Subcutaneous abdominal adipose tissue (tissue), 5 donors: Measurements from ENCODE around the gene ATP13A3.

Source experiments
- H3K27ac ChIP-seq: one replicate; pipeline ENCODE4 v1.7.0; 2013; ENCODE audit warnings: low read depth, mild to moderate bottlenecking, inconsistent platforms, low read length, moderate library complexity
- H3K27me3 ChIP-seq, 5 donors: one replicate each; pipeline ENCODE4 v1.7.0; 2013; ENCODE audit warnings: low read length in 5 of 5, inconsistent platforms in 1 of 5; ENCODE audit not compliant: control insufficient read depth in 5 of 5, insufficient read depth in 4 of 5
- H3K36me3 ChIP-seq, 5 donors: one replicate each; pipeline ENCODE4 v1.7.0; 2013; ENCODE audit warnings: low read length in 5 of 5; ENCODE audit not compliant: control insufficient read depth in 5 of 5, insufficient read depth in 5 of 5
- H3K4me1 ChIP-seq, 5 donors: one replicate each; pipeline ENCODE4 v1.7.0; 2013; ENCODE audit warnings: low read length in 5 of 5, mild to moderate bottlenecking in 3 of 5, moderate library complexity in 1 of 5; ENCODE audit not compliant: control insufficient read depth in 5 of 5, insufficient read depth in 5 of 5
- H3K4me3 ChIP-seq, 5 donors: one replicate each; pipeline ENCODE4 v1.7.0; 2013; ENCODE audit warnings: low read length in 5 of 5, low read depth in 1 of 5
- H3K9ac ChIP-seq, 5 donors: one replicate each; pipeline ENCODE4 v1.7.0; 2013; ENCODE audit warnings: low read length in 5 of 5, mild to moderate bottlenecking in 4 of 5, moderate library complexity in 3 of 5
- H3K9me3 ChIP-seq, 5 donors: one replicate each; pipeline ENCODE4 v1.7.0; 2013; ENCODE audit warnings: low read length in 5 of 5; ENCODE audit not compliant: control insufficient read depth in 5 of 5
- donor health status: healthy.
- donor health status: healthy.
- donor health status: healthy.
- donor health status: healthy.
- donor health status: healthy.

ATP13A3 gene

DNA sequence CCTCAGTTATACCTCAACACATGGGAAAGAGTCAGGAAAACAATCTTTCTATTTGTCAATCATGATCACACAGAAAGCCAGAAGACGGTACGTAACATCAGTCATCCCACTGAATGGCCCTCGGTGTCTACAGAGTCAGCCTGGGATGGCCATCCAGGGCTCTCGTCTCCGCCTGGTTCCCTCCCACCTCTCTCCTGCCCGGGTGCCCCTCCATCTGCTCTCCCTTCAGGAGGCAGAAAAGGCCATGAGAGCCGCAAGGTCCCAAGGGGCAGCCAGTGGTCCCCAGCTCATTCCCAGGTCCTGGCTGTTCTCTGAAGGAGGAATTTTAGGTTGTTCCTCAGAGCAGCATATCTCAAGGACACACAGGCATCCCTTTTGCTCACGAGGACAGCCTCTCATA is 112.9 kb downstream of the ATP13A3 start:
- Histone ChIP-seq H3K36me3 (no peaks in the 10 kb centered on the region), H3K9ac (no peak overlapping the region), H3K4me1 (peaks cover 0 to 7% (median 0%) of the 10 kb centered on the region in 5 donors), H3K4me3 (no peak overlapping the region), H3K27ac (no peak overlapping the region), H3K9me3 (no peaks in the 10 kb centered on the region), H3K27me3 (peaks cover 5 to 29% (median 16%) of the 10 kb centered on the region in 5 donors)

DNA sequence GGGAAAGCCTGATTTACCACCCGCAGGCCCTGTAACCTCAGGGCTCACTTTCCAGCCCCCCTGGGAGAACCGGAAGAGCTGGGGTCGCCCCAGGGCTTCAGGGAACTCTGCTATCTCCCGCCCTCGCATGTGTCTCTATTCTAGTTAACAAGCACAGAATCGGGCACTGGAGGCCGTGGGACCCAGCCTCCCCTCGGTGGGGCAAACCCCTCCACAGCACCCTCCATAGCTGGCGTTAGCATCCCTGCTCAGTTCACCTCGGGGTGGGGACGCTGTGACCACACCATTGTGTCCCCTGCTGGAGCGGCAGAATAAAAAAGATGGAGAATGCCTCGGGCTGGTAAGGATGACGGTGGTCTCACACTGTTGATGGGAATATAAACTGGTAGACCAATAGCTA is 113.8 kb downstream of the ATP13A3 start:
- Histone ChIP-seq H3K4me1 (peaks cover 0 to 7% (median 0%) of the 10 kb centered on the region in 5 donors), H3K27ac (no peak overlapping the region), H3K9ac (no peak overlapping the region), H3K9me3 (no peaks in the 10 kb centered on the region), H3K36me3 (no peaks in the 10 kb centered on the region), H3K4me3 (no peak overlapping the region), H3K27me3 (peaks cover 10 to 33% (median 22%) of the 10 kb centered on the region in 5 donors)

DNA sequence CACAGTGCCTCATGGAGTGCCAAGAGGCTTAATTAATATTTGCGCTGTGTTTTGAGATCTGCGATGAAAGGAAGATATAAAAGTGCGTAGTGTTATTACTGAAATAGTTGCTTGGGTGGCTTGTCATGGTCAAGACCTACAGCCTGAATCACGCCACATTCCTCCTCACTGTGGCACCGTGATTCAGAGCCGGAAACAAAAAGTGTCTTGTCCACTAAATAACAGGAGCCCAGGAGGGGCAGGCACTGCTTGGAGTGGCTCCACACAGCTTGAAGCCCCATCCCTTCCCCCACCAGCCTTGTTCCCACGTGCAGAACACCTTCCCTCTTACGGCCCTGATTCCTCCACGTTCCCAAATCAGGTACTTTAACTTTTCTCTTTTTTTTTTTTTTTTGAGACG is 116.0 kb downstream of the ATP13A3 start:
- Histone ChIP-seq H3K4me1 (peaks cover 0 to 7% (median 0%) of the 10 kb centered on the region in 5 donors), H3K4me3 (no peak overlapping the region), H3K27ac (no peak overlapping the region), H3K36me3 (no peaks in the 10 kb centered on the region), H3K9ac (no peak overlapping the region), H3K27me3 (peaks cover 10 to 32% (median 28%) of the 10 kb centered on the region in 5 donors), H3K9me3 (no peaks in the 10 kb centered on the region)

DNA sequence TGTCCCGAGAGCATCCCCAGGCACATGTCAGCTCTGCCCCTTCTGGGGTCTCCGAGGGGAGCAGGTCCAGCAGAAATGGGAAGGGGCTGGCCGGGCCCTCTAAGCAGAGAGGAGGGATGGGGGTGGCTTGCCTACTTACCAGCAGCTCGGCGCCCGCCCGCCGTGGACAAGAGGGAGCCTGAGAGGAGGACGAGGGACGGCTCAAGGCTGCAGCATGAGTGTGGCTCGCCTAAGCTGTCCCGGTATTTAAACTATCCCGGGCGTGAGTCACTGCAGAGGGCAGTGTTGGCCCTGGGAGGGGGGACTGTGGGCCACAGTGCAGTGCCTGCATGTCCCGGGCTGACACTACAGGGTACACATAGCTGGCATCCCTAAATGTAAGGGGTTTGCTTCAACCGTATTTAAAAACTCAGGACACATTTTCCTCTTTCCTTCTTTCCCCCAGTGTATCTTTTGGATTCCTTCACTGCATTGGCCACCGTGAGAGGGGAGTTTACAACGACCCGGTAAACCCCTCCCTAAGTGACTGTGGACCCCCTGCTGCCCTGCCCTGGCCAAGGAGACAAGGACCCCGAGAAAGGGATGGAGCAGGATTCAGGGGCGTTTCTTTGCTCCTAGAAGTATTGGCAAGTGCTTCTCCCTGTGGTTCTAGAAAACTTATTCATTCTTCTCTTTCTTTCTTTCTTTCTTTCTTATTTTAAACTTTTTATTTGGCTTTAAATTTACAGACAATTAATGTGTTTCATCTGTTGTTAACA is 117.1 kb downstream of the ATP13A3 start, which contains the start of gene LRRC15:
Gene LRRC15 (minus strand): TSS at position 222 of the 758 bp plus-strand sequence. CDS start 8,700 bp downstream, outside the sequence.
- Histone ChIP-seq H3K36me3 (no peaks in the 10 kb centered on the region), H3K9ac (no peak within 1 kb of the TSS), H3K27ac (no peak within 1 kb of the TSS), H3K27me3 (peaks cover 10 to 32% (median 24%) of the 10 kb centered on the region in 5 donors), H3K4me3 (no peak within 1 kb of the TSS), H3K4me1 (peaks cover 0 to 11% (median 5%) of the 10 kb centered on the region in 5 donors), H3K9me3 (no peaks in the 10 kb centered on the region)

DNA sequence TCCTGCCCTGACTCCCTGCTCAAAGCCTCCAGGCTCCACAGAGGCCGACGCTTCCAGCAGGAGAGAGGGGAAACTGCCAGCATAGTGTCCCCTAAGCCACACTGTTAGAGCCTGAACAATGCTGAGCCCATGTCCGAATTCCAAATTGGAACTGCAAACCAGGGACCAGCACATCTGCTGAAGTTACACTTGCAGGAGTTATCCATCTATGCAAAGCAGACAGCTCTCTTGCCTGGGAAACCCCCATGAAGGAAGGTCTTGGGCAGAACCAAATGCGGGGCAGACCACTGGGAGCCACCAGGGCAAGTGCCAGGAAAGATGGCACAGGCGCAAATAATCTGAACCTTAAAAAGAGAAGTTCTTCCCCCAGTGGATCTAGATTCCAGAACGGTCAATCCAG is 117.9 kb downstream of the ATP13A3 start:
- Histone ChIP-seq H3K27me3 (peaks cover 10 to 32% (median 24%) of the 10 kb centered on the region in 5 donors), H3K9me3 (no peaks in the 10 kb centered on the region), H3K36me3 (no peaks in the 10 kb centered on the region), H3K9ac (no peak overlapping the region), H3K27ac (no peak overlapping the region), H3K4me3 (no peak overlapping the region), H3K4me1 (peaks cover 0 to 18% (median 10%) of the 10 kb centered on the region in 5 donors)

DNA sequence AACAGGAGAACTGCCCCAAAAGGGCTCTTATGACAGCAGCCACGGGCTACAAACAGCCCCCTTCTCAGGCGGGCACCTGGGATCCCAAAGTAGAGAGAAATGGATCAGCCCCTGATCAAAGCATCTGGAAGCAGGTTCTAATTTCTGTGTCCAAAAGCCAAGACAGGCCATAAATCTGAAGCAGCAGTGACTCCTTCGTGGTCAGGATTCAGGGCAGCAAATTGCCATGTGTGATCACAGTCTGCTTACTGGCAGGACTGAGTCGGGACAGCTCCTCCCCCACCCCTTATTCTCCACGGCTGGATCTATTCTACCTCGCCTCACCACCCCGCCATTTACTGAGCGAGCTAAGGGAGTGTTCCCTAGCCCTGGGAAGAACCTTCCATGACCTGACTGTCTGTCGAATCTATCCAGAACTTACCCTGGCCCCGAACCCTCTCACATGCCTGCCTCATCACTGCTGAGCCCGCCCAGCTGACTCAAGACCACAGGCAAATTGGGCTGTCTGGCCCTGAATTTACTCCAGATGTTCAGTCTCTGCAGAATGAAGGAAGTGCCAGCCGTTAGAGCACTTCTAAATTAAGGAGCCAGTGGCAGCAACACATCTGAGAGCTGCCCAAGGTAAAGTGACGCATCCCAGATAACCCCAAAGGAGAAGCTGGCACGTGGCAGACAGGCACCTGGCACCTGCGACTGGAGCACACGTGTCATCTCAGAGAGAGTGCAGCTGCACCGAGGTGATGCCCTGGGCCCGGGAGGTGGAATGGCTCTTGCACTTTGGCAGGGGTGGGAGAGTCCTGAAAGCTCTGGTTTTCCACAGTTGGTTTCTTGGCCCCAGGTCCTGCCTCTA is 118.6 kb downstream of the ATP13A3 start:
- Histone ChIP-seq H3K4me1 (peaks cover 0 to 19% (median 10%) of the 10 kb centered on the region in 5 donors), H3K27ac (no peak overlapping the region), H3K36me3 (no peaks in the 10 kb centered on the region), H3K27me3 (peaks cover 10 to 32% (median 22%) of the 10 kb centered on the region in 5 donors), H3K9ac (no peak overlapping the region), H3K9me3 (no peaks in the 10 kb centered on the region), H3K4me3 (no peak overlapping the region)

DNA sequence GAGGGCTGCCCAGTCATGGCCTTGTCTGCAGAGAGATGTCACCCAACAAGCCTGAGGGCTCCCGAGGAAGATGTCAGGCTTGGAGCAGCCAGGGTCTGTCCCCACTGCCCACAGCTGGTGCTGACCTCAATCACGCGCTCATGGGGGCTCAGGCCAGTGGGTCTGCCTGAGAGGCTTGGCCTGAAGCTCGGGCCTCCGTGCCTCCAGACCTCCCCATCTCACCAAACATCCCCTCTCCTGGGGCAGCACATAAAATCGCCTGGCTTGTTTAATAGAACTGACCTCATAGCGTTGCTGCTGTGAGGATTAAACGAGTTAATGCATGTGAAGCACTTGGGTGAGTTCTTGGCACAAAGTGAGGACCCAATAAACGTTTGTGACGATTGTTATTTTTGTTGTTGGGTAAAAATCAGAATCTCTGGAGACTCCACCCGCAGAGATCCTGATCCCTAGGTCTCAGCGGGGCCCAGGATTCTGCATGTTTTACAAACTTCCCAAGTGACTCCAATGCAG is 120.8 kb downstream of the ATP13A3 start:
- H3K36me3 ChIP-seq, result no peaks in the 10 kb centered on the region
- H3K4me1 ChIP-seq, result peaks cover 0 to 19% (median 10%) of the 10 kb centered on the region in 5 donors
- no peak overlapping the region for H3K9ac ChIP-seq
- no peak overlapping the region for H3K27ac ChIP-seq
- no peak overlapping the region for H3K4me3 ChIP-seq
- peaks cover 10 to 30% (median 19%) of the 10 kb centered on the region in 5 donors for H3K27me3 ChIP-seq
- no peaks in the 10 kb centered on the region for H3K9me3 ChIP-seq

DNA sequence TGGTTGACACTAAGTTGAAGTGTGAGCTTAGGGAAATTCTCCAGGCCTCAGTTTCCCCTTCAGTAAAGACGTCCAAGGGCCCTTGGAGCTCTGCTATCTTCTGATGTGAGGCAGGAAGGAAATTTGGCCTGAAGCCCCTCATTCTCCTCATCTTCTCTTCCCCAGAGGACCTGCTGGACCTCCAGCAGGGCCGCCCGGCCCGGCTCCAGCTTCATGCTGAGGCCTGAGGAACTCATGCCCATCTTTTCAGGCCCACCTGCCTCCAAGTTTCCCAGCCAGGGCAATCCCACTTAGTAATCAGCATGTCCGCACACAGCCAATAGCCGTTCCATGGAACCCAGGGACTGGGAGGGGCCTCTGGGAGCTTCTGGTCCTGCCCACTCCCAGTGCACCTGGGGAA is 121.3 kb downstream of the ATP13A3 start:
- peaks cover 0 to 19% (median 10%) of the 10 kb centered on the region in 5 donors for H3K4me1 ChIP-seq
- no peaks in the 10 kb centered on the region for H3K36me3 ChIP-seq
- no peak overlapping the region for H3K9ac ChIP-seq
- peaks cover 10 to 26% (median 17%) of the 10 kb centered on the region in 5 donors for H3K27me3 ChIP-seq
- no peaks in the 10 kb centered on the region for H3K9me3 ChIP-seq
- no peak overlapping the region for H3K4me3 ChIP-seq
- H3K27ac ChIP-seq, result no peak overlapping the region

DNA sequence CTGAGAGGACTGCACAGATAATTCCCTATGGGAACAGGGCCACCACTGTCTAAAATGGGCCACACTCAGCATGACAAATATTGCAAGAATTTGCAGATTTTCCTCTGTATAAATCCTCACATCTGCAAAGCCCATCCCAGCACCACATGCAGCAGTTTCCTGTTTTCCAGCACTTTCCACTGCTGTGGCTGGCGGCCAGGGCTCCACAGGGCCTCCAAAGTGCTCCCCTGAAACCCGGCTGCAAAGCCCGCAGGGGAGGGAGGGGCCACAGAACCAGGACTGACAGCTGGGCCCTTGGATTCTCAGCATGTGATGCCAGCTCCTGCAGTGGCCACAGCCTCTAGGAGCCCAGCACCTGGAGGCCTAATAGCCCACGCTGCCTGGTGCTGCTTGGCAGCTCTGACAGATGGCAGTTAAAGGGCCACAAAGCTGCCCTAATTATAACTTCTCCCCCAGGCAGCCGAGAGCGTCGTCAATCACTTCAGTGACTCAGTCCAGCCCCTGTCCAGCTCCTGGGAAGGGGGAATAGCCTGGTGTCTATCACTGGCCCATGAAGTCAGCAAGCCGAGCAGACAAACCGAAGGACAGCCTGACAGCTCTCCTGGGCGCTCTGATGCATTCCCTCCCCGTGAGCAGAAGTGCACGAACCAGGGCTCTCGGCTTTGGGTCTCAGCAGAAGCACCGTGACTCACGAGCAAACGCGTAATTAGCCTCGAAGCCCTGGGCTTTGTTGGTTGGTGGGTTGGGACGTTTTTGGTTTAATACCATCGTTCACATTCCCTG is 122.0 kb downstream of the ATP13A3 start:
- H3K4me1 ChIP-seq, result peaks cover 0 to 18% (median 10%) of the 10 kb centered on the region in 5 donors
- no peak overlapping the region for H3K27ac ChIP-seq
- H3K36me3 ChIP-seq, result no peaks in the 10 kb centered on the region
- H3K9ac ChIP-seq, result no peak overlapping the region
- no peaks in the 10 kb centered on the region for H3K9me3 ChIP-seq
- peaks cover 10 to 26% (median 12%) of the 10 kb centered on the region in 5 donors for H3K27me3 ChIP-seq
- no peak overlapping the region for H3K4me3 ChIP-seq
